ENCODE measurements around the gene GSC. TPM values are rescaled to one million over a fixed set of nuclear protein-coding genes. Genes with fewer than 3 reads are reported as not detected.
"Not testable (repeated sequence)": the region's sequence is repeated elsewhere in the genome, so short reads cannot be mapped to it uniquely, and the experiment has no call there.

The GSC gene
- total and polyA plus RNA-seq, 12 donors, result 0.06 to 0.54 (median 0.31) TPM; not detected in 5

- Histone ChIP-seq H3K4me1 (no peaks in the 10 kb centered on the region), H3K27me3 (peaks cover 0 to 10% (median 4%) of the 10 kb centered on the region in 7 donors), H3K27ac (no peak overlapping the region), H3K36me3 (no peaks in the 10 kb centered on the region), H3K4me3 (no peak overlapping the region), H3K9me3 (no peaks in the 10 kb centered on the region)
- TF ChIP-seq, protein P1, sequence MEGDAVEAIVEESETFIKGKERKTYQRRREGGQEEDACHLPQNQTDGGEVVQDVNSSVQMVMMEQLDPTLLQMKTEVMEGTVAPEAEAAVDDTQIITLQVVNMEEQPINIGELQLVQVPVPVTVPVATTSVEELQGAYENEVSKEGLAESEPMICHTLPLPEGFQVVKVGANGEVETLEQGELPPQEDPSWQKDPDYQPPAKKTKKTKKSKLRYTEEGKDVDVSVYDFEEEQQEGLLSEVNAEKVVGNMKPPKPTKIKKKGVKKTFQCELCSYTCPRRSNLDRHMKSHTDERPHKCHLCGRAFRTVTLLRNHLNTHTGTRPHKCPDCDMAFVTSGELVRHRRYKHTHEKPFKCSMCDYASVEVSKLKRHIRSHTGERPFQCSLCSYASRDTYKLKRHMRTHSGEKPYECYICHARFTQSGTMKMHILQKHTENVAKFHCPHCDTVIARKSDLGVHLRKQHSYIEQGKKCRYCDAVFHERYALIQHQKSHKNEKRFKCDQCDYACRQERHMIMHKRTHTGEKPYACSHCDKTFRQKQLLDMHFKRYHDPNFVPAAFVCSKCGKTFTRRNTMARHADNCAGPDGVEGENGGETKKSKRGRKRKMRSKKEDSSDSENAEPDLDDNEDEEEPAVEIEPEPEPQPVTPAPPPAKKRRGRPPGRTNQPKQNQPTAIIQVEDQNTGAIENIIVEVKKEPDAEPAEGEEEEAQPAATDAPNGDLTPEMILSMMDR (IDR thresholded peaks at IDR 0.05), result no peak
- no peak for DNase-seq
- no peak for ATAC-seq
- intact Hi-C loops (cut with DNase I), result no loop called here
- WGBS, 2 donors, result 91 to 92% methylated on average over 7 of the region's 7 CpGs
These were observed 31.8 kb downstream of the GSC start for GRCh38 chr14:94738097-94738496.

DNA sequence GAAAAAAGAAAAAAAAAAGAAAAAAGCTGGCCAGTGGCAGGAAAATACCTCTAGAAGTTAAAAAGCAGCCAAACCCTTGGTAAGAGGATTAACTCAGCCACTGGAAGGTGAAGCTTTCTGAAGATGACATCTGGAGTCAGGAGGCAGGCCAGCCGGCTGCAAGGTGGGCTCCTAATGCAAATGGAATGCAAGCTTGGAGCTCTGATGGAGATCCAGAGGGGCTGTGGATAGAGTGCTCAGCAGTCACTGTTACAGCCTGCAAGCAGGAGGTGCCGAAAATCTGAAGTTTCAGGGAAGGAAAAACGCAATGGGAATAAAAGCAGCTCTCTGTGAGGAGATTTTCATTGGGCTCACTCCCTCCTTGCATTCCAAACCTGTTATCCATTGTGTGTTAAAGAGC is 41.0 kb downstream of the GSC start:
- TF ChIP-seq, protein P1 (IDR thresholded peaks at IDR 0.05), result no peak
- Histone ChIP-seq H3K4me1 (no peaks in the 10 kb centered on the region), H3K9me3 (peaks cover 0 to 9% (median 0%) of the 10 kb centered on the region in 11 donors), H3K27ac (no peak overlapping the region), H3K4me3 (no peak overlapping the region), H3K27me3 (peaks cover 0 to 16% (median 0%) of the 10 kb centered on the region in 7 donors), H3K36me3 (no peaks in the 10 kb centered on the region)
- DNase-seq (no peak), ATAC-seq (no peak)
- 39 to 42% methylated on average over 3 of the region's 3 CpGs for WGBS, 2 donors
- intact Hi-C loops (cut with DNase I), result no loop called here

- H3K4me1 ChIP-seq; DNase-seq; H3K9me3 ChIP-seq; H3K4me3 ChIP-seq; intact Hi-C loops (cut with DNase I); H3K27ac ChIP-seq; ATAC-seq; H3K36me3 ChIP-seq: not testable (repeated sequence)
- WGBS, 2 donors, result 95% methylated on average over 5 of the region's 5 CpGs
- peaks cover 0 to 13% (median 3%) of the 10 kb centered on the region in 7 donors for H3K27me3 ChIP-seq
These were observed 41.5 kb downstream of the GSC start for GRCh38 chr14:94728440-94728839.

GRCh38 chr14:94726649-94727048 is 43.3 kb downstream of the GSC start:
- peaks cover 0 to 13% (median 6%) of the 10 kb centered on the region in 7 donors for H3K27me3 ChIP-seq
- whole genome bisulfite sequencing, 2 donors, result 92 to 93% methylated on average over 8 of the region's 8 CpGs
- ATAC-seq; intact Hi-C loops (cut with DNase I); H3K9me3 ChIP-seq; DNase-seq; H3K4me3 ChIP-seq; H3K4me1 ChIP-seq; H3K27ac ChIP-seq; H3K36me3 ChIP-seq: not testable (repeated sequence)

DNA sequence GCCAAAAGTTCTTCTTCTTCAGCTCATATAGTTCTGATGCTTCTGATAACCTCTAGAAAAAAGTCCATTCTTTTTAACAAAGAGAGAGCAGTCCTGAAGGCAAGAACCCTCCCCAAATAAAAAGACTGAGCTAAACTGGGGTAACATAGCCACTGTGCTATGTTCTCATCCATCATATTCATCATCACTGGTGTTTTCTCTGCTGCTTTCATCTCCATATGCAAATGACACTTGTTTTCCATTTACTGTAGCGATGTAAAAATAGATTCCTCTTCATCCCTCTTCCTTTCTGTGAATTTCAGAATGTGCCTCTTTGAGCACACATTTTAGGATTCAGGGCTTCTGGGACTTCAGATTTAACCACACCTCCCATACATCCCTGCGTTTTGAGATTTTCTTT is 44.9 kb downstream of the GSC start:
- Histone ChIP-seq H3K27me3 (peaks cover 0 to 13% (median 6%) of the 10 kb centered on the region in 7 donors), H3K4me3 (no peak overlapping the region), H3K4me1 (no peaks in the 10 kb centered on the region), H3K27ac (no peak overlapping the region), H3K36me3 (no peaks in the 10 kb centered on the region), H3K9me3 (no peaks in the 10 kb centered on the region)
- TF ChIP-seq, protein P1 (IDR thresholded peaks at IDR 0.05), result no peak
- intact Hi-C loops (cut with DNase I), result no loop called here
- no peak for DNase-seq
- WGBS, 2 donors, result 74 to 78% methylated on average over 2 of the region's 2 CpGs
- no peak for ATAC-seq
